ENCODE measurements around the gene KLHL11.

Gene KLHL11

DNA sequence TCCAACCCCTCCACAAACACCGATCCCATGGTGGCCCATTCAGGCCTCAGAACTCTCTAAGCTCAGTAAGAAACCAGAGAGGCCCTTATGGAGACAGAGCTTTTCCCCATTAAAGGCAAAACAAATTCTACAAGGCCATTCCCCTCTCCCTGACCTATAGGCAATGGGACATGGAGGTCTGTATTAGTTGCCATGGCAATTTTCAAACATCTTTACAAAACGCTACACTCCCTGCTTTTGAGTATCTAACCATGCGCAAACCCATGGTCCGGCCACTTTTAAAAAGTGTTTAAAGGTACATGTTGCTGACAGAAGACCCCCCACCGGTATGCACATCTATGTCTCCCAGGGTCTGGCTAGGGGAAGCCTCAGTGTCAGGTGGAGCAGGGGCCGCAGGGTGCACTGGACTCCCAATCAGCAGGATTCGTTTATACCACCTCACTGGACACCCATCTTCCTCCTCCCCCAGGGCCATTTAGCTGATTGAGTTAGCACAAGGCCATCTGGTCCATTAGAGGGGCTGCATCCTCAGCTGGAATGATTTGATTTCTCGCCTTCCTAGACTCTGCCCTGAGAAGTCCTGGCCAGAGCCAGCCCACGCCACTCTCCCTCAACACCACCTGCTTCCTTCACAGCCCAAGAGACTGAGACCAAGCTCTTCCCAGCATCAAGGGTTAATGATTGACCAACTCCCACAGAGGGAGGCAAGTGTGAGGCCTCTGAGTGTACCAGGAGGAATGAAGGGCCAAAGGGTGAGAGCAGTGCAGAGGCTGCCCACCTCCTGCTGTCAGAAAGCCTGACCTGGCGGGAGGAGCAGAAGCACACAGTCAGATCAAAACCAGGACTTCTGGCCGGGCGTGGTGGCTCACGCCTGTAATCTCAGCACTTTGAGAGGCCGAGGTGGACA, 42.7 kb upstream of the KLHL11 start:
- Histone ChIP-seq H3K79me2 (ENCODE audit: insufficient read depth, low read length) (peaks cover 12% of the 10 kb centered on the region), H3K27ac (ENCODE audit: low read depth, low read length) (no peak overlapping the region), H3K4me2 (ENCODE audit: low read depth, low read length, poor library complexity, severe bottlenecking) (no peak overlapping the region), H4K20me1 (ENCODE audit: low read depth, low read length) (peaks cover 4% of the 10 kb centered on the region; the same call in 1 of the 2 replicates), H3K36me3 (ENCODE audit: low read length) (peaks cover 8% of the 10 kb centered on the region; the same call in 1 of the 2 replicates), H3K9me2 (replicated peaks; ENCODE audit: insufficient read depth, low read length) (no peaks in the 10 kb centered on the region), H2AFZ (ENCODE audit: low read depth, low read length, severe bottlenecking) (no peak overlapping the region), H3F3A (ENCODE audit: insufficient read depth) (no peaks in the 10 kb centered on the region), H3K27me3 (ENCODE audit: low read length) (no peaks in the 10 kb centered on the region), H3K9me3 (ENCODE audit: insufficient read depth, low read length) (no peaks in the 10 kb centered on the region), H3K4me3 (ENCODE audit: insufficient read depth, low read length, poor library complexity, severe bottlenecking) (no peak overlapping the region), H3K9ac (ENCODE audit: low read length) (no peak overlapping the region)
- TF ChIP-seq, protein P1, sequence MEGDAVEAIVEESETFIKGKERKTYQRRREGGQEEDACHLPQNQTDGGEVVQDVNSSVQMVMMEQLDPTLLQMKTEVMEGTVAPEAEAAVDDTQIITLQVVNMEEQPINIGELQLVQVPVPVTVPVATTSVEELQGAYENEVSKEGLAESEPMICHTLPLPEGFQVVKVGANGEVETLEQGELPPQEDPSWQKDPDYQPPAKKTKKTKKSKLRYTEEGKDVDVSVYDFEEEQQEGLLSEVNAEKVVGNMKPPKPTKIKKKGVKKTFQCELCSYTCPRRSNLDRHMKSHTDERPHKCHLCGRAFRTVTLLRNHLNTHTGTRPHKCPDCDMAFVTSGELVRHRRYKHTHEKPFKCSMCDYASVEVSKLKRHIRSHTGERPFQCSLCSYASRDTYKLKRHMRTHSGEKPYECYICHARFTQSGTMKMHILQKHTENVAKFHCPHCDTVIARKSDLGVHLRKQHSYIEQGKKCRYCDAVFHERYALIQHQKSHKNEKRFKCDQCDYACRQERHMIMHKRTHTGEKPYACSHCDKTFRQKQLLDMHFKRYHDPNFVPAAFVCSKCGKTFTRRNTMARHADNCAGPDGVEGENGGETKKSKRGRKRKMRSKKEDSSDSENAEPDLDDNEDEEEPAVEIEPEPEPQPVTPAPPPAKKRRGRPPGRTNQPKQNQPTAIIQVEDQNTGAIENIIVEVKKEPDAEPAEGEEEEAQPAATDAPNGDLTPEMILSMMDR (IDR thresholded peaks at IDR 0.05; ENCODE audit: insufficient read depth, low read length, poor library complexity, severe bottlenecking): no peak
- no peak for TF ChIP-seq EZH2phosphoT487 (conservative IDR thresholded peaks at IDR 0.05; ENCODE audit: low read length)

DNA sequence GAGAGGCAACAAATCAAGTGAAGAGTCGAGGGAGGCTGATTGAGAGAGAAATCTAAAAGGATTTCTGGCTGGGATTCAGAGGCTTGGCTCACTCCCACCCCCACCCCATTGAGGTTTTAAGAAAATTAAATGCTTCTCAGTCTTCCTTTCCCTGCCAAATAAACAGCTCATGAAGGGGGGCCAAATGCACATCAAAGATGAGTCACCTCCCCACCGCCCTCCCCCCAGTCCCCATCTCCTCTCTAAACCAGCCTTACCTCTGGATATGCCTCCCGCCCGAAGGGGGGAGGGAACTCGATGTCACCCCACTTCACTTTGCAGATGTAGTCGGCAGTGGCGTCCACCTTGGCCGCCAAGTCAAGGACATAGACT, 41.9 kb upstream of the KLHL11 start:
- TF ChIP-seq, protein P1 (IDR thresholded peaks at IDR 0.05; ENCODE audit: insufficient read depth, low read length, poor library complexity, severe bottlenecking): no peak
- TF ChIP-seq EZH2phosphoT487 (conservative IDR thresholded peaks at IDR 0.05; ENCODE audit: low read length): no peak

DNA sequence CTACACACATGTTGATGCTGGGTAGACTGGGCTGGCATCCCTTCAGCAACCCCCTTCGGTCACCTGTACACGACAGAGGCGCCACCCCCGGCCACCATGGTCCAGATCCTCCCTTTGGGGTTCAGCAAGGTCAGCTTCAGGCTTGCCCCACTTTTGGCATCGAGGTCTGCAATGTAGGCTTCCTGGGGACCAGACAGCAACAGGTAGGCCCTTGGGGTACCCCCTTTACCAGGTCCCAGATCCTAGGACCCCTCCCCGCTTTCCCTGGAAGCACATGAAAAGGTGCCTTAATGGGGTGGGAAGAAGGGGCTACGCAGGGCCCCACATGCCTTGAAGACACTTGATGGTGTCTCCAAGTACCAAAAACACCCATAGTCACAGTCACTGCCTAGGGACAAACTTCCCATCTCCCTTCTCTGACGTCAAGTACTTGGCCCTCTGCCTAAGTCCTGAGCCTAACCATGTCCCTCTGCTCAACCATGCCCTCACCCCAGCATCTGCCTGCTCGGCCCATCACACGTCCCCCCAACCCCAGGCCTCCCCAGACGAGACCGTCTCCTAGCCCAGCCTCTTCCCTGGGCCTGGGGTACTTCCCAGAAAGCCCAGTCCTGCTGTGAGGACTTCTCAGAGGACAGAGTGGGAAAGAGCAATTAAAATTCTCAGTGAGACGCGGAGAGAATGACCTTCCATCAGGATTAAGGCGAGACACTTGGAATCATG, 41.4 kb upstream of the KLHL11 start:
- no peaks in the 10 kb centered on the region for H4K20me1 ChIP-seq (ENCODE audit: low read depth, low read length)
- no peaks in the 10 kb centered on the region for H3F3A ChIP-seq (ENCODE audit: insufficient read depth)
- H3K4me3 ChIP-seq (ENCODE audit: insufficient read depth, low read length, poor library complexity, severe bottlenecking): no peak overlapping the region
- no peaks in the 10 kb centered on the region for H3K9me3 ChIP-seq (ENCODE audit: insufficient read depth, low read length)
- peaks cover 4% of the 10 kb centered on the region; the same call in 1 of the 2 replicates for H3K79me2 ChIP-seq (ENCODE audit: insufficient read depth, low read length)
- peaks cover 9% of the 10 kb centered on the region; the same call in 1 of the 2 replicates for H3K36me3 ChIP-seq (ENCODE audit: low read length)
- H3K9ac ChIP-seq (ENCODE audit: low read length): no peak overlapping the region
- no peaks in the 10 kb centered on the region for H3K27me3 ChIP-seq (ENCODE audit: low read length)
- no peak overlapping the region for H2AFZ ChIP-seq (ENCODE audit: low read depth, low read length, severe bottlenecking)
- no peak overlapping the region for H3K4me2 ChIP-seq (ENCODE audit: low read depth, low read length, poor library complexity, severe bottlenecking)
- no peak for TF ChIP-seq EZH2phosphoT487 (conservative IDR thresholded peaks at IDR 0.05; ENCODE audit: low read length)
- TF ChIP-seq, protein P1 (IDR thresholded peaks at IDR 0.05; ENCODE audit: insufficient read depth, low read length, poor library complexity, severe bottlenecking): no peak
- H3K9me2 ChIP-seq (replicated peaks; ENCODE audit: insufficient read depth, low read length): no peaks in the 10 kb centered on the region
- H3K27ac ChIP-seq (ENCODE audit: low read depth, low read length): no peak overlapping the region

More for the DNA sequence above, 41.9 kb upstream of the KLHL11 start:
- no peak overlapping the region for H3K4me2 ChIP-seq (ENCODE audit: low read depth, low read length, poor library complexity, severe bottlenecking)
- H3F3A ChIP-seq (ENCODE audit: insufficient read depth): no peaks in the 10 kb centered on the region
- no peak overlapping the region for H3K27ac ChIP-seq (ENCODE audit: low read depth, low read length)
- no peak overlapping the region for H2AFZ ChIP-seq (ENCODE audit: low read depth, low read length, severe bottlenecking)
- H3K79me2 ChIP-seq (ENCODE audit: insufficient read depth, low read length): peaks cover 5% of the 10 kb centered on the region
- no peak overlapping the region for H3K9ac ChIP-seq (ENCODE audit: low read length)
- H4K20me1 ChIP-seq (ENCODE audit: low read depth, low read length): no peaks in the 10 kb centered on the region; the same call in 1 of the 2 replicates
- H3K36me3 ChIP-seq (ENCODE audit: low read length): peaks cover 9% of the 10 kb centered on the region; the same call in 1 of the 2 replicates
- no peaks in the 10 kb centered on the region for H3K9me3 ChIP-seq (ENCODE audit: insufficient read depth, low read length)
- H3K9me2 ChIP-seq (replicated peaks; ENCODE audit: insufficient read depth, low read length): no peaks in the 10 kb centered on the region
- H3K4me3 ChIP-seq (ENCODE audit: insufficient read depth, low read length, poor library complexity, severe bottlenecking): no peak overlapping the region
- no peaks in the 10 kb centered on the region for H3K27me3 ChIP-seq (ENCODE audit: low read length)

Data from SU-DHL-6 (cell line).